ENCODE data around the gene ZNF236.
A peak's percentile ranks its signal among the peaks of the same experiment; 100 is the strongest.

ZNF236 gene

GRCh38 chr18:76894566-76895346, 72.4 kb downstream of the ZNF236 start:
- no peak for DNase-seq
- in situ Hi-C loops (cut with MboI; ENCODE audit: low pct_unique_long_range_greater_than_20kb, low sequenced_read_pairs), result no loop called here

- in situ Hi-C loops (cut with MboI; ENCODE audit: low pct_unique_long_range_greater_than_20kb, low sequenced_read_pairs), result no loop called here
These were observed 73.1 kb downstream of the ZNF236 start for GRCh38 chr18:76895498-76895897.

GRCh38 chr18:76896677-76897076, 74.3 kb downstream of the ZNF236 start:
- in situ Hi-C loops (cut with MboI; ENCODE audit: low pct_unique_long_range_greater_than_20kb, low sequenced_read_pairs), result no loop called here
- DNase-seq, result no peak

More at GRCh38 chr18:76895498-76895897, 73.1 kb downstream of the ZNF236 start:
- no peak for DNase-seq

GRCh38 chr18:76897257-76897656, 74.9 kb downstream of the ZNF236 start:
- DNase-seq, result no peak
- in situ Hi-C loops (cut with MboI; ENCODE audit: low pct_unique_long_range_greater_than_20kb, low sequenced_read_pairs), result no loop called here

GRCh38 chr18:76903386-76903785, 81.0 kb downstream of the ZNF236 start:
- no peak for DNase-seq
- in situ Hi-C loops (cut with MboI; ENCODE audit: low pct_unique_long_range_greater_than_20kb, low sequenced_read_pairs), result no loop called here

- in situ Hi-C loops (cut with MboI; ENCODE audit: low pct_unique_long_range_greater_than_20kb, low sequenced_read_pairs), result no loop called here
These were observed 83.5 kb downstream of the ZNF236 start for GRCh38 chr18:76905821-76906220.

GRCh38 chr18:76908277-76908676, 85.9 kb downstream of the ZNF236 start:
- in situ Hi-C loops (cut with MboI; ENCODE audit: low pct_unique_long_range_greater_than_20kb, low sequenced_read_pairs), result no loop called here
- DNase-seq, result no peak

More at GRCh38 chr18:76905821-76906220, 83.5 kb downstream of the ZNF236 start:
- DNase-seq, result no peak

- in situ Hi-C loops (cut with MboI; ENCODE audit: low pct_unique_long_range_greater_than_20kb, low sequenced_read_pairs), result no loop called here
- no peak for DNase-seq
These were observed 87.1 kb downstream of the ZNF236 start for GRCh38 chr18:76909439-76909838.

GRCh38 chr18:76911440-76911839, 89.1 kb downstream of the ZNF236 start:
- in situ Hi-C loops (cut with MboI; ENCODE audit: low pct_unique_long_range_greater_than_20kb, low sequenced_read_pairs), result no loop called here
- no peak for DNase-seq

GRCh38 chr18:76913583-76913982, 91.2 kb downstream of the ZNF236 start:
- in situ Hi-C loops (cut with MboI; ENCODE audit: low pct_unique_long_range_greater_than_20kb, low sequenced_read_pairs), result no loop called here
- no peak for DNase-seq

GRCh38 chr18:76914314-76914713, 92.0 kb downstream of the ZNF236 start:
- DNase-seq, result no peak
- in situ Hi-C loops (cut with MboI; ENCODE audit: low pct_unique_long_range_greater_than_20kb, low sequenced_read_pairs), result no loop called here

GRCh38 chr18:76914796-76915195, 92.4 kb downstream of the ZNF236 start:
- in situ Hi-C loops (cut with MboI; ENCODE audit: low pct_unique_long_range_greater_than_20kb, low sequenced_read_pairs), result no loop called here
- no peak for DNase-seq

- no peak for DNase-seq
- in situ Hi-C loops (cut with MboI; ENCODE audit: low pct_unique_long_range_greater_than_20kb, low sequenced_read_pairs), result no loop called here
These were observed 93.1 kb downstream of the ZNF236 start for GRCh38 chr18:76915456-76915855.

- in situ Hi-C loops (cut with MboI; ENCODE audit: low pct_unique_long_range_greater_than_20kb, low sequenced_read_pairs), result no loop called here
- no peak for DNase-seq
These were observed 98.6 kb downstream of the ZNF236 start for GRCh38 chr18:76920974-76921373.

GRCh38 chr18:76922107-76922506, 99.8 kb downstream of the ZNF236 start:
- peak; percentile 57 for DNase-seq
- in situ Hi-C loops (cut with MboI; ENCODE audit: low pct_unique_long_range_greater_than_20kb, low sequenced_read_pairs), result no loop called here

GRCh38 chr18:76923485-76924085, 101.2 kb downstream of the ZNF236 start:
- peak; percentile 30 for DNase-seq
- in situ Hi-C loops (cut with MboI; ENCODE audit: low pct_unique_long_range_greater_than_20kb, low sequenced_read_pairs), result no loop called here

- no peak for DNase-seq
- in situ Hi-C loops (cut with MboI; ENCODE audit: low pct_unique_long_range_greater_than_20kb, low sequenced_read_pairs), result no loop called here
These were observed 103.1 kb downstream of the ZNF236 start for GRCh38 chr18:76925501-76925900.

- no peak for DNase-seq
- in situ Hi-C loops (cut with MboI; ENCODE audit: low pct_unique_long_range_greater_than_20kb, low sequenced_read_pairs), result no loop called here
These were observed 104.9 kb downstream of the ZNF236 start for GRCh38 chr18:76927223-76927725.

GRCh38 chr18:76928179-76928868, 106.0 kb downstream of the ZNF236 start:
- no peak for DNase-seq
- in situ Hi-C loops (cut with MboI; ENCODE audit: low pct_unique_long_range_greater_than_20kb, low sequenced_read_pairs), result no loop called here

- DNase-seq, result no peak
- in situ Hi-C loops (cut with MboI; ENCODE audit: low pct_unique_long_range_greater_than_20kb, low sequenced_read_pairs), result no loop called here
These were observed 108.8 kb downstream of the ZNF236 start for GRCh38 chr18:76931171-76931570.

Measured in KBM-7 (cell line).